NCI-H345 treated with DMSO at 0.1 percent for 48 hours (cell line): ENCODE measurements around the gene PPA1.
"Not testable (repeated sequence)": the region's sequence is repeated elsewhere in the genome, so short reads cannot be mapped to it uniquely, and the experiment has no call there.

Experiments used
- DNase-seq: peaks from one replicate; lab custom pipeline; 2025; ENCODE audit not compliant: unreplicated experiment; lab: John Stamatoyannopoulos, UW

Gene PPA1

DNA sequence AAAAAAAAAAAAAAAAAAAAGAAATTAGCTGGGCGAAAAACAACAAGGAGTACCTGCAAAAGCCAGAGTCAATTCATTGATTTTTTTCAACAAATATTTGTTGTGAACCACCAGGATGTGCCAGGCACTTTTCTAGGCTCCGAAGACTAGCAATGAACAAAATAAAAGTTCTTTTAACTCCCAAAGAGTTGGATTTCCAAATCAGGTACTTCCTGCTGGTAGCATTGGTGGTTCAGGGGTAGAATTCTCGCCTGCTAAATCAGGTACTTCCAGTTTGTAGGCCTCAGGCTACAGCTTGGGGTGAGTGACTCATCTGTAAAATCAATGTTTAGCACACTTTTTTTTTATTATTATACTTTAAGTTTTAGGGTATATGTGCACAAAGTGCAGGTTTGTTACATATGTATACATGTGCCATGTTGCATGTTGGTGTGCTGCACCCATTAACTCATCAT, 10.9 kb downstream of the PPA1 start:
- no peak for DNase-seq

DNA sequence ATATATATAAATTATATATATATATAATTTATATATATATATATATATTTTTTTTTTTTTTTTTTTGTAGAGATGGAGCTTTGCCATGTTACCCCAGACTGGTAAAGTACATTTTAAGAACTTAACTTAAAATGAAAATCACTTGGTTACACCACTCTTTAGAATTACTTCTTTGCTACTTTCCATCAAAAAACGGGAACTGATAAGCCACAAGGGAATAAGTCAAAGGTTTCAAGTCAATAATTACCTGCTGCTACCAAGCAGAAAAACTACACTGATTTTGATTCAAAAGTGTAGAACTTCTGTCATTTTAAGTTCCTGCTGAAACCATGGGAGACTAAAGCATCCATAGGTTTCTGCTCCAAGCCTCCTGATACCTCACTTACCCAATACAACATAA, 12.2 kb downstream of the PPA1 start:
- no peak for DNase-seq

DNA sequence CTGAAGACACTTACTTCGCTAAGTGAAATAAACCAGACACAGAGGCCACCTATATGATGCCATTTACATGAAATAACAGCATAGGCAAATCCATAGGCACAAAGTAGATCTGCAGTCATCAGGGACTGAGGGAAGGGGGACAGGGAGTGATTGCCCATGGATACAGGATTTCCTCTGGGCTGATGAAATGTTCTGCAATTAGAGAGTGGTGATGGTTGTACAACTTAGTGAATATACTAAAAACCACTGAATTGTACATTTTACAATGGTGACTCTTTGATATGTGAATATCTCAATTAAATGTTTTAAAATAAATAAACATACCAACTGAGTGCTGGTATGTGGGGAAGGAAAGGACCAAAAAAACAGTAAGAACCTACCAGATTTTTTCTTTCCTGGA, 20.4 kb downstream of the PPA1 start:
- no peak for DNase-seq

DNA sequence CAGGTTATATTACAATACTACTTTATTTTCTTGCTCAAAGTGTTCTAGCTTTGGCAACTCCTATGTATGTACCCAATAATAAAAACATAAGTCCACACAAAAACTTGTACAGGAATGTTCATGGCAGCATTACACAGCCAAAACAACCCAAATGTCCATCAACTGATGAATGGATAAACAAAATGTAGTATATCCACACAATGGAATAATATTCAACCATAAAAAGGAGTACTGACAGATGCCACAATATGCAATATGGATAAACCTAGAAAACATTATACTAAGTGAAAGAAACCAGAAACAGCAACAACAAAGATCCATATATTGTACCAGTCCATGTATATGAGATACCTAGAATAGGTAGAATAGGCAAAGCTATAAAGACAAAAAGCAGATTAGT, 21.0 kb downstream of the PPA1 start:
- no peak for DNase-seq

DNA sequence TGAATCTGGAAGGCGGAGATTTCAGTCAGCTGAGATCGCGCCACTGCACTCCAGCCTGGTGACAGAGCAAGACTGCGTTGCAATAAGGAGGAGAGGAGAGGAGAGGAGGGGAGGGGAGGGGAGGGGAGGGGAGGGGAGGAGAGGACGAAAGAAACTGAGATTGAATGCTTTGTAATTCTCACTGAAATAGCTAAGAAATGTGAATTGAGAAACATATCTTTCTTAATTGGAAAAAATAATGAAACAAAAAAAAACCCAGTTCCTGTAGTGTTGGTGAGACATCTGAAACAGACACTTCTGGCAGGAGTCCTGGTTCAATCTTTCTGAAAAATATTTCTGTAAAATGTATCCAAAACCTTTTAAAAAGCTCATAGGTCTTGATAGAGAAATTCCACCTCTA, 26.5 kb downstream of the PPA1 start:
- DNase-seq, result no peak

DNA sequence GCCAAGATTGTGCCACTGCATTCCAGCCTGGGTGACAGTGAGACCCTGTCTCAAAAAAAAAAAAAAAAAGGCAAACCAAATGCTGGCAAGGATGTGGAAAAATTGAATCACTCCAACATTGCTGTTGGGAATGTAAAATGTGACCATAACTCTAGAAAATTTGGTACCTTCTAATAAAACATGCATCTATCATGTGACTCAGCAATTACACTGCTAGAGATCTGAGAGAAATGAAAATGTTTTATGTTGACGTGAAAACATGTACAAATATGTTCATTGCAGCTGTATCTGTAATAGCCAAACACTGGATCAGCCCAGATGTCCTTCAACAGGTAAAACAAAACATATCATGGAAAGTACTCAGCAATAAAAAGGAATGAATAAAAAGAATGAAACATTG, 32.1 kb downstream of the PPA1 start:
- no peak for DNase-seq

DNA sequence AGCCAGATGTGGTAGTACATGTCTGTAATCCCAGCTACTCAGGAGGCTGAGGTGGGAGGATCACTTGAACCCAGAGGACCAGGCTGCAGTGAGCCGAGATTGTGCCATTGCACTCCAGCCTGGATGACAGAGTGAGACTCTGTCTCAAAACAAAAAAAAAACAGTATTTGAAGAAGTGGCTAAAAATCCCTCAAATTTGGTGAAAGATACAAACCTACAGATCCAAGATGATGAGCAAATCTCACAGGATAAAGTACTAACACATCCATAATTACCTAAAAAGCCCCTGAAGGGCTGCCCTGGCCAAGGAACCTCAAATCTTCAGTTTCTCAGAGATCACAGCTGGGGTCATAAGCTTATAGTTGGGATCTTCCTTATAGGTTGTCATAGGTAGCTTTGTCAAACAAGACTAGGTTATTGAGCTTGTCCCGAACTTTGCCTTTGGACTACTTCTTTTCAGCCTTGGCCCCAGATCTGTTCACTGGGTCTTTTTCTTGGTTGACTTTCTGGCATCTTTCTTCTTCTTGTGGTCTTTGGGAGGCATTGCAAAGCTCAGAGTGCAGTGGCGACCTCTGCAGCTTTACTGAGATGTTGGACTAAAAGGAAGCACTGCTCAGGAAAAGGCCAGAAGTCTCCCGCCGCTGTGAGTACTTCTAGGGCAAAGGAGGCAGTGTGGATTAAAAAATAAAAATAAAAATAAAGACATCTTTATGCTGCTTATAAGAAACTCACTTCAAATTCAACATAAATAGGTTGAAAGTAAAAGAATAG, 34.3 kb downstream of the PPA1 start:
- no peak for DNase-seq

DNA sequence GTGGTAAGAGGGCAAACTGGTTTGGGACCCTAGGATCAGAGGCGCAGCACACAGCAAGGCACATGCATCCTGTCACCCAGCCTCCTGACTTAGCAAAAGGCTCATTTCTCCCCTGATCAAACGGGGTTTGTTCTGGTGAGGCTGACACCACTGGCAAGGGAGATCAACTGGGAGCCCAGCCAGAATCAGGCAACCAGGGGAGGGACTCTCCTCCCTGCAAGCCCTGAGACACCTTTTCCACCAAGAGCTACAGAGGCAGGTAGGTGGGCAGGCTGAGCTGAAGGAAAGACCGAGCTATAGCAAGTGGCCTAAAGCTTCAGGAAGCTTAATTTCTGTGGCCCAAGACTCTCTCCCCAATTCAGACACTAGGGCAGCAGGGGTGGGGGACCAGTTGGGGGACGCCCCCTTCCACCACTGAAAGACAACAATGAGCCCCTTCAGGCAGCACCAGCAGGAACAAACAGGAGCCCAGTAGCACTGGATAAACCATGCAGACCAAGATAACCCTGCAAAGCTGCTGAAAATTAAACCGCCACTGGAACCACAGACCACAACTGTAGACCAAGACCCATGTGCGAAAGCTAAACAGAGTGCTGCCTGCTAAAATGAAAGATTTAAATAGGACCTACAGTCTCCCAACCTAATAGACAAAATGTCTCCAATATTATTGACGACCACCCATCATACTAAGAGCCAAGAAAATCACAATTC, 35.8 kb downstream of the PPA1 start:
- no peak for DNase-seq

DNA sequence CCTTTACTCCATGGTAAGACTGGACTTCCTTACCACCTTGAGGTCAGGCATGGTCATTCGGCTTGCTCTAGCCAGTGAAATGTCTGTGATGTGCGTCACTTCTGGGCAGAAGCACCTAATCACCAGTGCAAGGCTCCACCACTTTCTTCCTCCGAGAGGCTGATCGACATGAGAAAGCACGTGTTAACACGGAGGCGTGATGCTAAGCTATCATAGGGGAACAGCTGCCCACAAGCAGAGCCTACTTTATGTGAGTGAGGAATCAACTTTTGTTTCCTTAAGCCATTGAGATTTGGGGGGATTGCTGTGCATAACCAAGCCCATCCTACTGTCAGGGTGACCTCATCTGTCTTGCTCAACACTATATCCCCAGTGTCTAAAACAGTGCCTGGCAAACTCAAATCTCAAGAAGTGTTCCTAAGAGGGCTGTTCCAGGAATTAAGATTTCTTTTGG, 39.8 kb downstream of the PPA1 start:
- no peak for DNase-seq

DNA sequence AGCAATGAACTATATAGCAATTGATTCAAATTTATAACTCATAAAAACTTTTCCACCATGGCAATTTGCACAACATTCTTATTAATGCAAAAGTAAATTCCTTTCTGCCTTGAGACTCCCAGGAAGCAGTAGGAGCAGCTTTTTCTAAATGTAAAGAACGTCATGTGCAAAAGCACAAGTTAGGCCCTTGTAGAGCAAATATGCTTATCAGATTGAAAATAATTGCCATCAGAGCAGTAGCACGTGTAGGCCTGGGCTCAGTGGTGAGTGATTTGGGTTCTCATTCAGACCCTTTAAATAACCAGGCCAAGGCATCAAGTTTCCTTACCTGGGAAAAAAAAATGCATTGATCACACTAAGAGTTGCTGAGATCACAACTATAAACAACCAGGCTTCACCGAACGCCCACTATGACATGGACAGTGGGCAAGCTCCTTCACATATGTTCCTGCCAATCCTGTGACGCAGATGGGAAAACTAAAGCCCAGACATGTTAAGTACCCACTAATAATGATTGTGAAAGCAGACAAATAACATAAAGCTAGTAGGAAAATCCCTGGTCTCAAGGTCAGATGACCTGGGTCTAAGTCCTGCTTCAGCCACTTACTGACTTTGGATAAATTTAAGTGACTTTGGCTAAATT, 40.8 kb downstream of the PPA1 start:
- DNase-seq, result no peak

DNA sequence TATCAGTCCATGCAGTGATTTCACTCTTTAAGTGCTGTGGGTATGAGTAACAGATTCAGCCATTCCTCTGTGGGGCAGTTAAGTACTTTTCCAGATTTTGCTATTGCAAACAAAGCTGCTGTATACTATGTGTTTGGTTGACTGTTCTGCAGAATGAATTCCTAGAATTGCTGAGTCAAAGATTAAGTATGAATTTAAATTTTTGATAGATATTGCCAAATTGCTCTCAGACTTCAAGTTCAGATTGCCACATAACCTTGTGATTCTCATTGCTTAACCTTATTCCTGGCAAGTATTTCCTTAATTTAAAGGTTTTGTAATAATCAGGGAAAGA, 41.3 kb downstream of the PPA1 start:
- no peak for DNase-seq

DNA sequence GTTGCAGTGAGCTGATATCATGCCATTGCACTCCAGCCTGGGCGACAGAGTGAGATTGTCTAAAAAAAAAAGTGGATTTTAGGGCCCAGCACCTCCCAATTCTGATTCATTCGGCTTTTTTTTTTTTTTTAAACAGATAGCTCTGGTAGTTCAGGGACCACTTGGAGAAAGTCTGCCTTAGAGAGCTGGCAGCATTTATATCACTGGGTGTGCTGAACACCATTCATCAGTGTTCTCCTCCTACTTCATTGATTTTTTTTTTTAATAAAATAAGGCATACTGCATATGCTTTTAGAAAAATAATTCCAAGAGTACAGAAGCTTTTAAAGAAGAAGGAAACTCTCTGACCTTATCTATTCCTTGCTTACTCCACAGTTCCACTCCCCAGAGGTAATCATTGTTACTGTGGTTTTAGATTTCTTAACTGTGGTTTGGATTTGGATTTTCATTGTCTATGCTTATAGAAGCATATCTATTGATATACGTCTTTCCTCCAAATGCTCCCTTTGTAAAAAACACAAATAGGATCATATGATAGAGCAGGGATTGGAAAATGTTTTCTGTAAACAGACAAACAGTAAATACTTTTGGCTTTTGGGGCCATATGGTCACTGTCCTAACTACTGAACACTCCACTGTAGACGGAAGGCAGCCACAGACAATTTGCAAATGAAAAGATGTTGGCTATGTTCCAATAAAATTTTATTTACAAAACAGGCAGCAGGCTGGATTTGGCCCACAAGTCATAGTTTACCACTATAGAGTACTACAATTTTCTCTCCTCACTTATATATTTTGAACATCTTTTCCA, 41.9 kb downstream of the PPA1 start:
- DNase-seq, result peak; percentile 2

DNA sequence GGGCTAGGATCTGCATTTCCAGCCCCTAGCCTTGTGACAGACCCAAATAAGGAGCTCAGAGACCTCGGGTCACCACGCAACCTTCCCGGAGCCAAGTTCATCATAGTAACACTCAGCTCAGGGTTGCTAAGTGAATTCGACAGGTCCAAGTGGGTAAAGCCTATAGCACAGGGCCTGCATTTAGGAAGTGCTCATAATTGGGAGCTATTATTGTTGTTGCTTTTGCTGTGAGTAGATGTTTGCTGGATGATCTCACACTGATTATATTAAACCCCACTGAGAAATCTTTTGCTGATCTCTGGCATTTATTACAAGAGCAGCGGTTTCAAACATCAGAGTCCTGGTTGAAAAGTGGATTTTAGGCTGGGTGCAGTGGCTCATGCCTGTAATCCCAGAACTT, 42.6 kb downstream of the PPA1 start:
- DNase-seq, result no peak

DNA sequence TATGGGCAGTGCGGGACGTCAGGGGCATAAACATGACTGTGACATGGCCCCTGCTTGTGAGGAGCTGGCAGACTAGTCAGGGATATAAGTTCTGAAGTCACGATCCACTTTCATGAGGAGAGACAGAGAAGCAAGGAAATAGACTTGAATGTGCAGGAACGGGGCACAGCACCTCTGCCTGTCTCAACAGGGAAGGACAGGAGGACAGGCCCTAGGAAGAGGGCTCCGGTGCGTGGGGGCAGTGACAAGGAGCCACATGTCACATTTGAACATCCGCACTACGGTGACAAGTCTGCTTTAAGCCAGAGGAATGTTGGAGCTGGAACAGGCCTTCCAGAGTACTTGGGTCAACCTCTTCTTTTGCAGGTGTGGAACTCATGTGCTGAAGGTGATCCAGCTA, 43.1 kb downstream of the PPA1 start:
- no peak for DNase-seq

DNA sequence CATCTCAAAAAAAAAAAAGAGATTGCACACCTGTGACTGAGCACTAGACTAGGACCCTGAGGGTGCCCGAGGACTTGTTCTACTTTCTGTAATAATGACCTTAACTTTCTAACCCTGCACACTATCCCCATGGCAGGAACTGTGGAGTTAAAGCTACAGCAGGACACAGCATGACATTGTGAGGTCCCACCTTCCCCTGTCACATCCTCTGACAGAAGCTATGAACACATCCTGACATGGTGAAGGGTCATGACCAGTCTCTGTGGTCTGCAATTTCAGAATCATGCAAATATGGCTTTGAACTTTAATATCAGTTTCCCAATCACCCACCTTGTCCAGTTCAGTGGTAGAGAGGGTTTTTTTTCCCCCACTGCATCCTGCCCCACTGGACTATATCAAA, 44.5 kb downstream of the PPA1 start:
- no peak for DNase-seq

DNA sequence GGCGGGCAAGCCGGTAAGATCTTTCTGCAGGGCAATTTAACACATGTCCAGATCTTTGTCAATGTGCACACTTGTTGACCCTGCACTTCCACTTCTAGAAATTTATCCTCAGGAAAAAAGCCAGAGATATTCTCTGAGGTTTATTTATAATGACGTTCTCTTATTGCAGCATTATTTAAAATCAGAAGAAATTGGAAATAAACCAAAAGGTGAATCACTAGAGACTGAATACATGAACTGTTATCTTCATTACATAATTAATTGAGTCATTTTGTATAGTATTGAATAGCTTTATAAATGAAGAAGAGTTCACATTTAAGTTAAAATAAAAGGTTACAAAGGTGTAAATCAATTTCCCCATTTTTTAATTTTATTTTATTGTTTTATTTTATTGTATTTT, 46.7 kb downstream of the PPA1 start:
- no peak for DNase-seq

DNA sequence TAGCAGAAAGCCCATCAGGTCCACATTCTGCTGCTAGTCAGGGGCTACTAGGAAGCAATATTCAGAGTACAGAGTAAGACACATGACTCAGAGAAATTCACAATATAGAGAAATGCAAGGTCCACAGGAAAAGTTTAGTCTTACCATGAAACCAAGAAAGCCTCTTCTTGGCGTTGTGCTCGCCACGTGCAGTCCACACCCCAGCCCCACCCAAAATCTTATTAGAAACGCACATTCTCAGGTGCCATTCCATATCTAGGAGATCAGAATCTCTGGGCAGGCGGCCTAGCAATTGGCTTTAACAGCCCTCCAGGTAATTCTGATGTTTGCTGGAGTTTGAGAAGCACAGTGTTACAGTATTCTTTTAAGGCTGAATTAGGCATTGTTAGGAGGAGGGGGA, 47.1 kb downstream of the PPA1 start:
- no peak for DNase-seq

DNA sequence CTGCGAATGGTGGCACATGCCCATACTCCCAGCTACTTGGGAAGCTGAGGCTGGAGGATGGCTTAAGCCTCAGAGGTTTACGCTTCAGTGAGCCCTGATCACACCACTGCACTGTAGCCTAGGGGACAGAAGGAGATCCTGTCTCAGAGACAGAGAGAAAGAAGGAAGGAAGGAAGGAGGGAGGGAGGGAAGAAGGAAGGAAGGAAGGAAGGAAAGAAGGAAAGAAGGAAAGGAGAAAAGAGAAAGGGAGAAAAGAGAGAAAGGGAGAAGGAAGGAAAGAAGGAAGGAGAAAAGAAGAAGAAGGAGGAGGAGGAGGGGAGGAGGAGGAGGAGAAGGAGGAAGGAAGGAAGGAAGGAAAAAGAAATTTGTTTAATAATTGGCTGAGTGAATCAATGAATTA, 49.9 kb downstream of the PPA1 start:
- no peak for DNase-seq

DNA sequence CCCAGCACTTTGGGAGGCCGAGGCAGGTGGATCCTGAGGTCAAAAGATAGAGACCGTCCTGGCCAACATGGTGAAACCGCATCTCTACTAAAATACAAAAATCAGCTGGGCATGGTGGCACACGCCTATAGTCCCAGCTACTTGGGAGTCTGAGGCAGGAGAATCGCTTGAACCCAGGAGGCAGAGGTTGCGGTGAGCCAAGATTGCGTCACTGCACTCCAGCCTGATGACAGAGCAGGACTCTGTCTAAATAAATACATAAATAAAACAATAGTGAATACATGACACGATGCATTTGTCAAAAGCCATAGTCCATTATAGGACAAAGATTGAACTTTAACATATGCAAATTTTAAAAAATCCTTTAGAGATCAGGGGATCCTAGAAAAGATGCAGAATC, 54.0 kb downstream of the PPA1 start:
- DNase-seq, result not testable (repeated sequence)

DNA sequence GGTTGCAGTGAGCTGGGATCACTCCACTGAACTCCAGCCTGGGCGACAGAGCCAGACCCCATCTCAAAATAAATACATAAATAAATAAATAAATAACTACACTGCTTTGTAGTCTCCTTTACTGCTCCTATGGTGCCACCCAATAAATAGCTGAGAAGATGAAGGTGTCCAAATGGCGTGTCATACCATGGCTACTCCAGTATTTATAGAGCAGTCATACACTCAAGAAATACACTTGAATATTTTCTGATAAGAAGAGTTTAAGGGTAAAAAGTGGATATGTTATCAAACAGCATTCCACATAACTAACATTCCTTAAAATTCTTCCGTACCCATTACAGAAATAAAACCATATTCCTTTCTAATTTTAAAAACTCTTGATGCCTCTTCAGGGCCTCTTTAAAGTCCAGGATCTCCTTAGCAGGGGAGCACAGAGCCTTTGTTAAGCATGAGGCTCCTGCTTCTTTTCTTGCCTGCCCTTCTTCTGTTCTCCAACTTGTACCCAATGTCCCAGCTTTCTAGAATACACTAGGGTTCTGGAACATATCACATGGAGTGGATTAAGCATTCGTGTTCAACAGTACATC, 55.0 kb downstream of the PPA1 start:
- no peak for DNase-seq

DNA sequence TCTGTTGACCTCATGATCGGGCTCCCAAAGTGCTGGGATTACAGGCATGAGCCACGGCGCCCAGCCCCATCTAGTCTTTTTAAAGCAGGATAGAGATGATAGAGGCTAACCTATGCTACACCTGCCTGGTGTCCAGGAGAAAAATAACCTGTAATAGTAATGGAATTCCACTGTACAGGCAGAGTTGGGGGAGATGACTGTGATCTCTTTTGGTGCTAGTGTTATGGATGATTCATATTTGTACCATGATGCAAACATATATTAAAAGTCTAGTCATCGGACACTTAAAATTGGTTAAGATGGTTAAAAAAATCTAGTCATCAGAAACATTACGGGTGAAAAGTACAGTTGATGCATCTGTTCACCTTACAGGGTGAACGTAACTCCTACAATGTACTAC, 56.8 kb downstream of the PPA1 start:
- no peak for DNase-seq
